H1 (cell line): ENCODE measurements around the gene SNX7. TPM values are rescaled to one million over a fixed set of nuclear protein-coding genes. Genes with fewer than 3 reads are reported as not detected.

Experiments used
- CTCF ChIA-PET: fragments of 300-600 bp; sonication (Branson Sonifier 250); formaldehyde crosslinking; loops from one replicate; lab custom pipeline; 2021; ENCODE audit not compliant: partially characterized antibody; lab: Charles Lee
- POLR2A ChIA-PET: fragments of 300-600 bp; sonication (Branson Sonifier 250); formaldehyde crosslinking; loops from one replicate; lab custom pipeline; 2021; ENCODE audit warnings: inconsistent platforms; ENCODE audit not compliant: partially characterized antibody; lab: Charles Lee
- DNase-seq, 2 experiments: peaks; one replicate each; pipeline versions ENCODE4 v3.0.0 to v3.0.0-alpha.2; 2010 to 2022; ENCODE audit warnings: low spot score in 2 of 2, low read depth in 1 of 2, mixed read lengths in 1 of 2
- FAIRE-seq: peaks from 2 replicates; lab custom pipeline; 2011; peaks lifted over from hg19 to GRCh38; lab: Jason Lieb, UNC
- H2AFZ ChIP-seq: 2 replicates; pipeline ENCODE4 v1.8.1; 2012; ENCODE audit warnings: low read length, inconsistent platforms
- H2AK5ac ChIP-seq: 2 replicates; pipeline ENCODE4 v1.6.1; 2013; ENCODE audit warnings: low read depth, low read length
- H2BK120ac ChIP-seq: replicated peaks from 2 replicates; pipeline ENCODE3; 2013; ENCODE audit warnings: low read depth, low read length, inconsistent platforms
- H2BK12ac ChIP-seq: 2 replicates; pipeline ENCODE4 v1.6.1; 2013; ENCODE audit warnings: low read depth, low read length
- H2BK15ac ChIP-seq: 2 replicates; pipeline ENCODE4 v1.6.1; 2013; ENCODE audit warnings: low read length
- H2BK20ac ChIP-seq: 2 replicates; pipeline ENCODE4 v1.6.1; 2013; ENCODE audit warnings: low read length
- H2BK5ac ChIP-seq: 2 replicates; pipeline ENCODE4 v1.6.1; 2013; ENCODE audit warnings: low read depth, low read length
- H3K14ac ChIP-seq: 2 replicates; pipeline ENCODE4 v1.6.1; 2013; ENCODE audit warnings: inconsistent platforms; ENCODE audit not compliant: insufficient read length
- H3K18ac ChIP-seq: 2 replicates; pipeline ENCODE4 v1.6.1; 2013; ENCODE audit warnings: low read length; ENCODE audit errors: extremely low read depth
- H3K23ac ChIP-seq: 2 replicates; pipeline ENCODE4 v1.6.1; 2013; ENCODE audit warnings: inconsistent platforms; ENCODE audit not compliant: insufficient read length
- H3K23me2 ChIP-seq: 2 replicates; pipeline ENCODE4 v1.6.1; 2013; ENCODE audit warnings: low read depth, low read length
- H3K27ac ChIP-seq: 2 replicates; pipeline ENCODE4 v1.6.1; 2011; ENCODE audit warnings: low read depth, low read length, inconsistent platforms
- H3K27me3 ChIP-seq, 4 experiments: replicated peaks in 1 of 4; 1 replicate in 1 of 4; 2 replicates in 3 of 4; pipeline versions ENCODE4 v1.6.1 to v1.8.1; 2011 to 2013; ENCODE audit warnings: low read length in 3 of 4, mild to moderate bottlenecking in 3 of 4, inconsistent platforms in 2 of 4, mixed read lengths in 2 of 4, moderate library complexity in 1 of 4; ENCODE audit not compliant: control insufficient read depth in 3 of 4, insufficient read depth in 3 of 4; ENCODE audit errors: extremely low read depth in 1 of 4
- H3K36me3 ChIP-seq, 4 experiments: 2 replicates each; pipeline versions ENCODE4 v1.6.1 to v1.8.1; 2011 to 2013; ENCODE audit warnings: mild to moderate bottlenecking in 4 of 4, low read length in 3 of 4, moderate library complexity in 2 of 4, control low read depth in 1 of 4, inconsistent platforms in 1 of 4; ENCODE audit not compliant: insufficient read depth in 4 of 4, control insufficient read depth in 2 of 4
- H3K4ac ChIP-seq: replicated peaks from 2 replicates; pipeline ENCODE3; 2013; ENCODE audit warnings: low read length, low read depth, mixed read lengths, inconsistent platforms; ENCODE audit not compliant: insufficient read length
- H3K4me1 ChIP-seq, 4 experiments: replicated peaks in 1 of 4; 1 replicate in 1 of 4; 2 replicates in 3 of 4; pipeline versions ENCODE4 v1.6.1 to v1.8.1; 2011 to 2013; ENCODE audit warnings: low read length in 3 of 4, inconsistent platforms in 2 of 4, mixed read lengths in 1 of 4; ENCODE audit not compliant: insufficient read depth in 4 of 4, control insufficient read depth in 3 of 4
- H3K4me2 ChIP-seq, 2 experiments: 2 replicates each; pipeline versions ENCODE4 v1.6.1 to v1.8.1; 2011 to 2013; ENCODE audit warnings: low read depth in 2 of 2, low read length in 2 of 2, control low read depth in 1 of 2, inconsistent platforms in 1 of 2, mild to moderate bottlenecking in 1 of 2; ENCODE audit not compliant: insufficient read depth in 1 of 2
- H3K4me3 ChIP-seq, 4 experiments: fragments of 200-600, 300-600 bp in 1 of 4; sonication (generic), shearing (Covaris generic), sonication (Bioruptor Twin) in 1 of 4; 2 replicates each; pipeline versions ENCODE4 v1.5.1 to v1.8.1; 2011 to 2016; ENCODE audit warnings: low read length in 4 of 4, low read depth in 3 of 4, control low read depth in 2 of 4, inconsistent platforms in 2 of 4, mild to moderate bottlenecking in 2 of 4, mixed read lengths in 1 of 4, moderate library complexity in 1 of 4; ENCODE audit not compliant: insufficient read depth in 2 of 4; ENCODE audit errors: extremely low read depth in 1 of 4
- H3K56ac ChIP-seq: replicated peaks from 2 replicates; pipeline ENCODE3; 2013; ENCODE audit warnings: low read depth, mild to moderate bottlenecking, mixed read lengths, low read length, inconsistent platforms; ENCODE audit not compliant: insufficient read length
- H3K79me1 ChIP-seq: 2 replicates; pipeline ENCODE4 v1.6.1; 2013; ENCODE audit warnings: low read depth, low read length, control low read depth
- H3K79me2 ChIP-seq, 2 experiments: 2 replicates each; pipeline versions ENCODE4 v1.6.1 to v1.8.1; 2012 to 2013; ENCODE audit warnings: low read length in 2 of 2, mild to moderate bottlenecking in 2 of 2, inconsistent platforms in 1 of 2; ENCODE audit not compliant: insufficient read depth in 2 of 2, control insufficient read depth in 1 of 2
- H3K9ac ChIP-seq, 4 experiments: replicated peaks in 1 of 4; 1 replicate in 1 of 4; 2 replicates in 3 of 4; pipeline versions ENCODE4 v1.6.1 to v1.8.1; 2011 to 2013; ENCODE audit warnings: low read depth in 3 of 4, low read length in 3 of 4, control low read depth in 2 of 4, mild to moderate bottlenecking in 2 of 4, moderate library complexity in 2 of 4, inconsistent platforms in 1 of 4; ENCODE audit errors: extremely low read depth in 1 of 4
- H3K9me3 ChIP-seq, 2 experiments: 2 replicates each; pipeline versions ENCODE4 v1.6.1 to v1.8.1; 2012 to 2013; ENCODE audit warnings: mild to moderate bottlenecking in 2 of 2, moderate library complexity in 2 of 2, control low read depth in 1 of 2, inconsistent platforms in 1 of 2, low read depth in 1 of 2, low read length in 1 of 2, mixed read lengths in 1 of 2; ENCODE audit not compliant: insufficient read depth in 2 of 2
- H4K20me1 ChIP-seq, 2 experiments: replicated peaks in 1 of 2; 2 replicates each; pipeline versions ENCODE3 to v1.8.1; 2011 to 2013; ENCODE audit warnings: inconsistent platforms in 2 of 2, low read length in 2 of 2, mild to moderate bottlenecking in 1 of 2; ENCODE audit not compliant: insufficient read depth in 2 of 2, control insufficient read depth in 1 of 2
- H4K5ac ChIP-seq: 2 replicates; pipeline ENCODE4 v1.6.1; 2013; ENCODE audit warnings: low read length, low read depth, mixed read lengths, inconsistent platforms; ENCODE audit not compliant: insufficient read length
- H4K8ac ChIP-seq: 2 replicates; pipeline ENCODE4 v1.8.0; 2013; ENCODE audit warnings: mild to moderate bottlenecking, moderate library complexity, low read length, inconsistent platforms; ENCODE audit not compliant: insufficient read depth; ENCODE audit errors: extremely low read depth
- H4K91ac ChIP-seq: replicated peaks from 2 replicates; pipeline ENCODE3; 2013; ENCODE audit warnings: low read length, mixed read lengths, inconsistent platforms; ENCODE audit not compliant: insufficient read length
- CREB1 ChIP-seq: IDR thresholded peaks from 2 replicates; pipeline ENCODE4 v1.6.1; 2012; ENCODE audit warnings: inconsistent platforms
- GABPA ChIP-seq: IDR thresholded peaks from 2 replicates; pipeline ENCODE4 v1.6.1; 2011; ENCODE audit warnings: mild to moderate bottlenecking, low read length, moderate library complexity, borderline replicate concordance; ENCODE audit not compliant: insufficient read depth
- RAD21 ChIP-seq, 2 experiments: IDR thresholded peaks in 1 of 2; conservative IDR thresholded peaks in 1 of 2; 2 replicates each; pipeline ENCODE4 v1.6.1; 2011; ENCODE audit warnings: low read depth in 2 of 2, low read length in 2 of 2, improper control_type of control experiment in 1 of 2, inconsistent platforms in 1 of 2, mild to moderate bottlenecking in 1 of 2, moderate library complexity in 1 of 2
- YY1 ChIP-seq: IDR thresholded peaks from 2 replicates; pipeline ENCODE4 v1.6.1; 2011; ENCODE audit warnings: low read depth, mild to moderate bottlenecking, low read length
- WGBS, 2 experiments: shearing (Covaris generic) in 1 of 2; methylation state at CpG; one replicate each; pipeline versions ENCODE4 v1.1.6 to v1.1.7; 2013 to 2015; ENCODE audit warnings: low lambda C conversion rate in 2 of 2, mixed read lengths in 2 of 2, inconsistent platforms in 1 of 2, low coverage in 1 of 2, missing lambda C conversion rate in 1 of 2; ENCODE audit not compliant: insufficient replicate concordance in 2 of 2, insufficient coverage in 1 of 2, insufficient read length in 1 of 2; ENCODE audit errors: extremely low coverage in 1 of 2, missing lambda C conversion rate in 1 of 2; 5-methylcytosine and 5-hydroxymethylcytosine counted together
- polyA plus RNA-seq, 7 experiments: library from polyadenylated mRNA; depleted of rRNA in 3 of 7; stranded (reverse) in 5 of 7; unstranded in 2 of 7; fragments of >200 nt in 5 of 7; fragments of 200-250 nt in 2 of 7; gene quantifications; 1 replicate in 5 of 7; 2 replicates in 1 of 7; 4 replicates in 1 of 7; pipeline versions ENCODE4 v1.2.1 to v1.2.3, GENCODE V29; 2011 to 2013; ENCODE audit warnings: missing spikeins in 2 of 7, mixed read lengths in 2 of 7
- total RNA-seq: library from RNA; stranded (reverse); fragmentation: NEBNext Ultra II Directional; extraction: Animal tissue kit (Norgen Biotek cat#: 25700); gene quantifications from 2 replicates; pipeline ENCODE4 v1.2.1, GENCODE V29; 2021

Gene SNX7
- total and polyA plus RNA-seq, 2 of the 8 experiments (the other 6 are each of a cell fraction or from before 2014, with no cell fraction given), result 9.2 to 23.8 TPM

DNA sequence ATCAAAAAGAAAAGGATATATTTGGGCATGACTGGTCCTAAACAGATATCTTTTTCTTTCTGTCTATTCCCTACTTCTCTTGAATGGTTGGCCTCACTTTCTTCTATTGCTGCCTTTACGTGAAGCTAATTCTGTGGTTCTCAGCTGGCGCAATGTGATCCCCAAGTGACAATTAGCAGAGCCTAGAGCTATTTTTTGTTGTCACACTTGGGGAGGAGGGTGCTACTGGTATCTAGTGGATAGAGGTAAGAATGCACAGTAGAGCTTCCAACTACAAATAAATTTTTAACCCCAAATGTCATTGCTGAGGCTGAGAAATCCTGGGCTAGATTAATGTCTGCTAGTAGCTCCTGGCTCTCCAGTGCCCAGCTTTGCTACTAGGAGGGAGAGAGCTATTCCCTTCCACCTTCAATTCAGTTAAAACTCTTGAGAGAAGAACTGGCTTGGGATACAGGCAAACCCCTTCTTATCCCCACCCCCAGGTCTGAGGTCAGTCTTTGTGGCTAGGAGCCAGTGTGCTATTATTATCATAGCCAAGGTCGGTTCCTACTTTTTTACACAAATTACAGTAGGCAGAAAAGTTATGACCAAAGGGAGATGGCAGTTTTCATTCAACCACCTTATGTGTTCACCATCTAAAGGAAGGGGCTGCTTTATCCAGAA lies 102.1 kb downstream of the SNX7 start:
- Histone ChIP-seq H2AFZ (no peak overlapping the region), H2BK12ac (no peak overlapping the region), H3K4ac (no peak overlapping the region), H2BK120ac (no peak overlapping the region), H4K8ac (no peak overlapping the region), H3K4me3 (no peak overlapping the region), H3K79me1 (no peaks in the 10 kb centered on the region), H3K9ac (no peak overlapping the region), H4K20me1 (no peaks in the 10 kb centered on the region), H3K4me1 (no peaks in the 10 kb centered on the region), H3K18ac (no peak overlapping the region), H3K4me2 (no peak overlapping the region), H3K56ac (no peak overlapping the region), H2BK20ac (no peak overlapping the region), H3K23ac (no peak overlapping the region), H3K27me3 (no peaks in the 10 kb centered on the region), H3K14ac (no peak overlapping the region), H3K79me2 (no peaks in the 10 kb centered on the region), H3K23me2 (no peaks in the 10 kb centered on the region), H3K27ac (no peak overlapping the region), H3K9me3 (no peaks in the 10 kb centered on the region), H4K5ac (no peak overlapping the region), H2AK5ac (no peak overlapping the region), H2BK5ac (no peak overlapping the region), H4K91ac (no peak overlapping the region), H2BK15ac (no peak overlapping the region), H3K36me3 (no peaks in the 10 kb centered on the region)
- 81% methylated on average over 3 of the region's 3 CpGs; no CpG with 5 or more reads in 1 of the 2 experiments for WGBS, 2 experiments
- no peak for FAIRE-seq
- CTCF ChIA-PET, result interaction anchor here (1.1 kb wide), 1 partner anchor 563 kb away, joined by 3 read pairs; no protein-coding TSS in a partner anchor
- POLR2A ChIA-PET, result no interaction called here
- TF ChIP-seq RAD21 (IDR thresholded peaks at IDR 0.05 in 1 of 2, conservative IDR thresholded peaks at IDR 0.05 in 1 of 2; ENCODE audit: low read depth in 2 of 2, low read length in 2 of 2) (peak in 1 of 2 experiments; percentile 5; a peak in 1 of 4 replicates), CREB1 (no peak), YY1 (no peak), GABPA (no peak)
- no peak for DNase-seq
